K562 (cell line): ENCODE measurements around the gene ISY1. TPM values are rescaled to one million over a fixed set of nuclear protein-coding genes. Genes with fewer than 3 reads are reported as not detected.

Experiments used
- ATAC-seq: fragments of 200-7000 bp; cut with Tn5 transposase; 3 replicates; pipeline ENCODE4 v1.9.1; 2020; ENCODE audit warnings: moderate library complexity
- BruUV-seq: library from RNA; stranded (reverse); fragments of 400-500 nt; replicated peaks from 2 replicates; lab custom pipeline; 2021; lab: Mats Ljungman, UMichigan
- CTCF ChIA-PET: fragments of 300-600 bp; formaldehyde crosslinking; extraction: SDS; loops from one replicate; lab custom pipeline; 2021; ENCODE audit warnings: low intra/inter-chr PET ratio; lab: Yijun Ruan, JAX
- POLR2A ChIA-PET: fragments of 300-600, 350-650 bp; sonication (Branson Sonifier 250); formaldehyde crosslinking; extraction: SDS; loops from one replicate; lab custom pipeline; 2021; ENCODE audit warnings: antibody characterized with exemption, inconsistent platforms; lab: Yijun Ruan, JAX
- DNase-seq, 4 experiments: peaks; one replicate each; pipeline versions ENCODE4 v3.0.0 to v3.0.0-alpha.2; 2011 to 2018; ENCODE audit warnings: low spot score in 3 of 4, mixed read lengths in 3 of 4; ENCODE audit errors: extremely low read depth in 1 of 4
- FAIRE-seq: peaks from 2 replicates; lab custom pipeline; 2011; peaks lifted over from hg19 to GRCh38; lab: Jason Lieb, UNC
- H2AFZ ChIP-seq: 2 replicates; pipeline ENCODE4 v1.6.0; 2011; ENCODE audit warnings: low read depth, low read length, control low read depth, inconsistent platforms
- H3K27ac ChIP-seq: fragments of 200-600 bp; 3 replicates; pipeline ENCODE4 v1.8.0; 2011; ENCODE audit warnings: low read depth, mild to moderate bottlenecking, control low read depth, inconsistent platforms, low read length, moderate library complexity, mixed read lengths; ENCODE audit errors: extremely low read depth
- H3K27me3 ChIP-seq, 2 experiments: fragments of 300-600 bp in 1 of 2; 2 replicates in 1 of 2; 3 replicates in 1 of 2; pipeline versions ENCODE4 v1.6.0 to v1.8.0; 2011; ENCODE audit warnings: inconsistent platforms in 2 of 2, low read length in 2 of 2, mild to moderate bottlenecking in 1 of 2, mixed read lengths in 1 of 2, moderate library complexity in 1 of 2; ENCODE audit not compliant: control insufficient read depth in 2 of 2, insufficient read depth in 2 of 2
- H3K36me3 ChIP-seq: fragments of 300-600 bp; 3 replicates; pipeline ENCODE4 v1.8.0; 2011; ENCODE audit warnings: mild to moderate bottlenecking, low read length, inconsistent platforms; ENCODE audit not compliant: control insufficient read depth, insufficient read depth
- H3K4me1 ChIP-seq, 2 experiments: fragments of 200-600 bp in 1 of 2; replicated peaks in 1 of 2; 2 replicates in 1 of 2; 3 replicates in 1 of 2; pipeline versions ENCODE4 v1.5.1 to v1.8.0; 2011; ENCODE audit warnings: inconsistent platforms in 2 of 2, low read length in 2 of 2, mild to moderate bottlenecking in 1 of 2, mixed read lengths in 1 of 2, moderate library complexity in 1 of 2; ENCODE audit not compliant: control insufficient read depth in 2 of 2, insufficient read depth in 2 of 2
- H3K4me2 ChIP-seq: 2 replicates; pipeline ENCODE4 v1.6.1; 2011; ENCODE audit warnings: low read length, control low read depth, inconsistent platforms, mixed read lengths; ENCODE audit not compliant: insufficient read depth
- H3K4me3 ChIP-seq: fragments of 200-600 bp; sonication (generic), shearing (Covaris generic); 2 replicates; pipeline ENCODE4 v1.5.1; 2016; ENCODE audit warnings: control low read depth, inconsistent platforms
- H3K79me2 ChIP-seq: fragments of 200-600 bp; 3 replicates; pipeline ENCODE4 v1.8.0; 2011; ENCODE audit warnings: low read length, inconsistent platforms; ENCODE audit not compliant: control insufficient read depth, insufficient read depth
- H3K9ac ChIP-seq, 2 experiments: 2 replicates each; pipeline versions ENCODE4 v1.6.0 to v1.6.1; 2011; ENCODE audit warnings: low read depth in 2 of 2, low read length in 2 of 2, control low read depth in 1 of 2, inconsistent platforms in 1 of 2, mild to moderate bottlenecking in 1 of 2, mixed read lengths in 1 of 2; ENCODE audit not compliant: insufficient read depth in 1 of 2
- H3K9me1 ChIP-seq: one replicate; pipeline ENCODE4 v1.6.0; 2011; ENCODE audit warnings: inconsistent platforms, mild to moderate bottlenecking, low read length, moderate library complexity; ENCODE audit not compliant: control insufficient read depth, insufficient read depth
- H3K9me3 ChIP-seq: replicated peaks from 2 replicates; pipeline ENCODE4 v1.5.1; 2011; ENCODE audit warnings: low read depth, low read length, inconsistent platforms; ENCODE audit not compliant: control insufficient read depth, insufficient read depth
- H4K20me1 ChIP-seq: replicated peaks from 2 replicates; pipeline ENCODE4 v1.6.1; 2011; ENCODE audit warnings: low read length, inconsistent platforms, mixed read lengths; ENCODE audit not compliant: control insufficient read depth, insufficient read depth
- ARNT ChIP-seq, 2 experiments: fragments of 450-650 bp; IDR thresholded peaks; 2 replicates each; pipeline ENCODE4 v1.6.1; 2016; ENCODE audit warnings: mild to moderate bottlenecking in 1 of 2
- ASH1L ChIP-seq: fragments of 450-650 bp; IDR thresholded peaks from 2 replicates; pipeline ENCODE4 v1.6.1; 2018; ENCODE audit warnings: borderline replicate concordance, mild to moderate bottlenecking, low read depth; ENCODE audit not compliant: partially characterized antibody
- ATF4 ChIP-seq: fragments of 450-650 bp; formaldehyde crosslinking; IDR thresholded peaks from 2 replicates; pipeline ENCODE4 v1.4.0; 2022; ENCODE audit warnings: mild to moderate bottlenecking, moderate library complexity
- ATF7 ChIP-seq: fragments of 450-650 bp; IDR thresholded peaks from 2 replicates; pipeline ENCODE4 v1.7.1; 2014; ENCODE audit warnings: mild to moderate bottlenecking, moderate library complexity
- BACH1 ChIP-seq: fragments of 200-800 bp; sonication (Bioruptor generic); IDR thresholded peaks from 2 replicates; pipeline ENCODE4 v1.6.1; 2016; ENCODE audit warnings: missing genetic modification characterization, missing compliant biosample characterization
- ESRRB ChIP-seq: fragments of 250-450 bp; sonication (Bioruptor Pico); IDR thresholded peaks from 2 replicates; pipeline ENCODE4 v1.5.0; 2020; ENCODE audit warnings: mild to moderate bottlenecking, moderate library complexity, borderline replicate concordance
- FOSL1 ChIP-seq: fragments of 200-800 bp; sonication (Bioruptor generic); conservative IDR thresholded peaks from 2 replicates; pipeline ENCODE4 v1.6.1; 2016; ENCODE audit warnings: missing genetic modification characterization, missing compliant biosample characterization
- HDAC1 ChIP-seq, 2 experiments: fragments of 450-650 bp; IDR thresholded peaks; 2 replicates each; pipeline ENCODE4 v1.6.1; 2016 to 2017; ENCODE audit warnings: inconsistent platforms in 1 of 2, mild to moderate bottlenecking in 1 of 2, moderate library complexity in 1 of 2
- JUN ChIP-seq, 2 experiments: sonication (generic) in 1 of 2; formaldehyde crosslinking in 1 of 2; IDR thresholded peaks; 2 replicates each; pipeline versions ENCODE4 v1.6.1 to v1.8.0; 2012 to 2022; ENCODE audit warnings: borderline replicate concordance in 2 of 2, mild to moderate bottlenecking in 2 of 2, improper control_type of control experiment in 1 of 2, low read depth in 1 of 2, low read length in 1 of 2, missing genetic modification reagents in 1 of 2
- JUND ChIP-seq, 2 experiments: IDR thresholded peaks; 2 replicates in 1 of 2; 3 replicates in 1 of 2; pipeline ENCODE4 v1.6.1; 2011; ENCODE audit warnings: borderline replicate concordance in 2 of 2, low read depth in 2 of 2, low read length in 2 of 2, improper control_type of control experiment in 1 of 2, missing biosample characterization in 1 of 2, missing genetic modification characterization in 1 of 2, missing genetic modification reagents in 1 of 2
- L3MBTL2 ChIP-seq: fragments of 450-650 bp; IDR thresholded peaks from 2 replicates; pipeline ENCODE4 v1.6.1; 2016; ENCODE audit warnings: mild to moderate bottlenecking, moderate library complexity
- NFE2 ChIP-seq: IDR thresholded peaks from 2 replicates; pipeline ENCODE4 v1.6.1; 2014; ENCODE audit warnings: antibody characterized with exemption, low read depth
- SMARCE1 ChIP-seq: fragments of 450-650 bp; IDR thresholded peaks from 2 replicates; pipeline ENCODE4 v1.7.1; 2016; ENCODE audit warnings: mild to moderate bottlenecking
- TRIM24 ChIP-seq, 2 experiments: fragments of 450-650 bp; IDR thresholded peaks; 2 replicates each; pipeline ENCODE4 v1.6.1; 2016
- YY1 ChIP-seq, 3 experiments: IDR thresholded peaks; 2 replicates each; pipeline ENCODE4 v1.6.1; 2011; ENCODE audit warnings: low read length in 2 of 3, mild to moderate bottlenecking in 2 of 3, moderate library complexity in 2 of 3, borderline replicate concordance in 1 of 3, control low read depth in 1 of 3, low read depth in 1 of 3; ENCODE audit not compliant: insufficient read depth in 3 of 3, insufficient replicate concordance in 2 of 3, control insufficient read depth in 1 of 3, insufficient read length in 1 of 3; ENCODE audit errors: extremely low read depth in 1 of 3
- ZFP36 ChIP-seq: fragments of 150-350 bp; IDR thresholded peaks from 2 replicates; pipeline ENCODE4 v1.6.1; 2018; ENCODE audit warnings: low read length, low read depth; ENCODE audit not compliant: partially characterized antibody
- ZNF316 ChIP-seq: fragments of 450-650 bp; IDR thresholded peaks from 2 replicates; pipeline ENCODE4 v1.6.1; 2016
- ZNF395 ChIP-seq: fragments of 200-800 bp; sonication (Bioruptor generic); IDR thresholded peaks from 2 replicates; pipeline ENCODE4 v1.6.1; 2017; ENCODE audit warnings: missing genetic modification characterization, missing compliant biosample characterization
- ZNF79 ChIP-seq: fragments of 250-450 bp; sonication (Bioruptor Pico); IDR thresholded peaks from 2 replicates; pipeline ENCODE4 v1.4.0; 2020; ENCODE audit warnings: low read depth, mild to moderate bottlenecking, moderate library complexity
- WGBS: fragments of 100-300 bp; shearing (Covaris generic); methylation state at CpG from one replicate; pipeline ENCODE4 v1.1.6; 2016; ENCODE audit warnings: low coverage, mixed read lengths; ENCODE audit not compliant: insufficient coverage; ENCODE audit errors: missing lambda C conversion rate; 5-methylcytosine and 5-hydroxymethylcytosine counted together
- in situ Hi-C: fragments of 300-500 bp; cut with MboI; formaldehyde crosslinking; loops from 4 replicates; pipeline ENCODE4 v1.15.0; 2018; ENCODE audit warnings: inconsistent platforms, mixed read lengths
- intact Hi-C: fragments of 100-400 bp; cut with micrococcal nuclease; formaldehyde crosslinking; loops from 2 replicates; pipeline ENCODE4 v1.14.2; 2022
- polyA plus RNA-seq, 8 experiments: library from polyadenylated mRNA; depleted of rRNA in 4 of 8; stranded (reverse) in 5 of 8; unstranded in 3 of 8; fragments of >200 nt; fragmentation: Nextera tagmentation in 2 of 8; fragmentation: Illumina TruSeq in 1 of 8; extraction: Ambion mirVana in 2 of 8; extraction: Trizol in 1 of 8; gene quantifications; 2 replicates each; pipeline versions ENCODE4 v1.2.1 to v1.2.3, GENCODE V29; 2011 to 2014; ENCODE audit warnings: inconsistent platforms in 1 of 8, missing spikeins in 1 of 8
- total RNA-seq, 7 experiments: library from RNA; depleted of rRNA in 6 of 7; stranded (reverse); fragments of >200 nt in 6 of 7; fragmentation: Illumina TruSeq in 2 of 7; extraction: Trizol in 2 of 7; gene quantifications; 2 replicates each; pipeline versions ENCODE4 v1.2.1 to v1.2.3, GENCODE V29; 2011 to 2021; ENCODE audit warnings: low replicate concordance in 1 of 7

ISY1 gene
- total and polyA plus RNA-seq, 9 of the 15 experiments (the other 6 are each of a cell fraction or from before 2014, with no cell fraction given): 23.5 to 50.0 (median 32.9) TPM

- CTCF ChIA-PET: interaction anchor here (1.1 kb wide), 1 partner anchor 49 kb away, joined by 4 read pairs; no protein-coding TSS in a partner anchor
- TF ChIP-seq ESRRB (CRISPR knock-in tag) (no peak), FOSL1 (tag) (peak; percentile 86), ATF7 (peak; percentile 69; the same call in 1 of the 2 replicates), NFE2 (peak; percentile 87), ZNF79 (CRISPR knock-in tag) (0 out of 2 replicates have a peak, but pooled peaks have one; percentile 29), L3MBTL2 (peak; percentile 29; the same call in 1 of the 2 replicates), ZNF395 (no peak), ZFP36 (peak; percentile 27), SMARCE1 (peak; percentile 67), TRIM24 (IDR thresholded peaks at IDR 0.05) (peak in 1 of 2 experiments; percentile 34; a peak in 1 of 4 replicates), ARNT (IDR thresholded peaks at IDR 0.05) (no peak), ZNF316 (peak; percentile 97), JUN (IDR thresholded peaks at IDR 0.05; ENCODE audit: borderline replicate concordance, low read depth, low read length) (peak; percentile 57; the same call in 1 of the 2 replicates), JUN (CRISPR knock-in tag; IDR thresholded peaks at IDR 0.05; ENCODE audit: borderline replicate concordance) (no peak), HDAC1 (IDR thresholded peaks at IDR 0.05) (0 out of 4 replicates have a peak, but pooled peaks of 1 of the 2 experiments have one; percentile 26), YY1 (IDR thresholded peaks at IDR 0.05; ENCODE audit: borderline replicate concordance in 1 of 3, control insufficient read depth in 1 of 3, extremely low read depth in 1 of 3, insufficient read depth in 3 of 3, insufficient read length in 1 of 3, insufficient replicate concordance in 2 of 3, low read depth in 1 of 3, low read length in 2 of 3) (peak in 1 of 3 experiments; percentile 49), JUND (IDR thresholded peaks at IDR 0.05; ENCODE audit: borderline replicate concordance, low read depth, low read length) (peak; percentile 80), JUND (tag; IDR thresholded peaks at IDR 0.05; ENCODE audit: borderline replicate concordance, low read depth, low read length) (peak; percentile 59; the same call in 2 of the 3 replicates), ATF4 (no peak), ASH1L (no peak), BACH1 (peak; percentile 92)
Measured at GRCh38 chr3:129195731-129196256, 34.9 kb upstream of the ISY1 start.

More at GRCh38 chr3:129195731-129196256, 34.9 kb upstream of the ISY1 start:
- Histone ChIP-seq H3K4me3 (no peak overlapping the region), H3K36me3 (no peaks in the 10 kb centered on the region), H3K4me1 (peaks cover 3 to 9% of the 10 kb centered on the region in 2 experiments; a peak in 3 of 5 replicates), H3K79me2 (no peaks in the 10 kb centered on the region), H3K27ac (peak overlapping the region; percentile 47; the same call in 2 of the 3 replicates), H3K27me3 (no peaks in the 10 kb centered on the region), H3K9me3 (no peaks in the 10 kb centered on the region), H3K9me1 (no peaks in the 10 kb centered on the region), H3K9ac (peak overlapping the region in 1 of 2 experiments; percentile 73; a peak in 2 of 4 replicates), H2AFZ (peak overlapping the region; percentile 82), H4K20me1 (no peaks in the 10 kb centered on the region), H3K4me2 (peak overlapping the region; percentile 72)
- in situ Hi-C loops: no loop called here
- intact Hi-C loops: no loop called here
- peak; percentile 93 for FAIRE-seq
- DNase-seq: peak in 2 of 4 experiments; percentile 52 to 67
- POLR2A ChIA-PET: interaction anchor here (0.7 to 2.2 kb wide), 8 partner anchors 9 to 120 kb away, joined by 3 to 15 read pairs (median 5); partner anchors contain the start of genes CNBP and COPG1
- WGBS: 4% methylated on average over 5 of the region's 6 CpGs
- BruUV-seq: no TSS peak
- ATAC-seq: peak; percentile 94
